Measurements from ENCODE around the gene CENPV.

CENPV gene

DNA sequence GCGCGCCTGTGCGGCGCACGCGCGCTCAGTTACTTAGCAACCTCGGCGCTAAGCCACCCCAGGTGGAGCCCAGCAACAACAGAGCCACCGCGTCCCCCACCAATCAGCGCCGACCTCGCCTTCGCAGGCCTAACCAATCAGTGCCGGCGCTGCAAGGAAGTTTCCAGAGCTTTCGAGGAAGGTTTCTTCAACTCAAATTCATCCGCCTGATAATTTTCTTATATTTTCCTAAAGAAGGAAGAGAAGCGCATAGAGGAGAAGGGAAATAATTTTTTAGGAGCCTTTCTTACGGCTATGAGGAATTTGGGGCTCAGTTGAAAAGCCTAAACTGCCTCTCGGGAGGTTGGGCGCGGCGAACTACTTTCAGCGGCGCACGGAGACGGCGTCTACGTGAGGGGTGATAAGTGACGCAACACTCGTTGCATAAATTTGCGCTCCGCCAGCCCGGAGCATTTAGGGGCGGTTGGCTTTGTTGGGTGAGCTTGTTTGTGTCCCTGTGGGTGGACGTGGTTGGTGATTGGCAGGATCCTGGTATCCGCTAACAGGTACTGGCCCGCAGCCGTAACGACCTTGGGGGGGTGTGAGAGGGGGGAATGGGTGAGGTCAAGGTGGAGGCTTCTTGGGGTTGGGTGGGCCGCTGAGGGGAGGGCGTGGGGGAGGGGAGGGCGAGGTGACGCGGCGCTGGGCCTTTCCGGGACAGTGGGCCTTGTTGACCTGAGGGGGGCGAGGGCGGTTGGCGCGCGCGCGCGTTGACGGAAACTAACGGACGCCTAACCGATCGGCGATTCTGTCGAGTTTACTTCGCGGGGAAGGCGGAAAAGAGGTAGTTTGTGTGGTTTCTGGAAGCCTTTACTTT, 27.6 kb upstream of the CENPV start, which contains the start of gene UBB:
TSS of gene UBB (plus strand) at position 452 of the 856 bp plus-strand sequence. CDS start 817 bp downstream, outside the sequence.
- H3K27me3 ChIP-seq (ENCODE audit: control insufficient read depth, insufficient read depth, low read length), result no peaks in the 10 kb centered on the region
- H3K36me3 ChIP-seq (ENCODE audit: control insufficient read depth, insufficient read depth, low read length), result peaks cover 21% of the 10 kb centered on the region
- peak within 1 kb of the TSS; percentile 99 for H3K27ac ChIP-seq (ENCODE audit: low read depth, low read length)
- H3K9ac ChIP-seq (ENCODE audit: low read length), result peak within 1 kb of the TSS; percentile 98
- H3K4me3 ChIP-seq (ENCODE audit: low read depth, low read length), result peak within 1 kb of the TSS; percentile 75
- no peaks in the 10 kb centered on the region for H3K9me3 ChIP-seq (ENCODE audit: control insufficient read depth, insufficient read depth, low read depth, low read length)
- peaks cover 4% of the 10 kb centered on the region; the same call in 1 of the 2 replicates for H3K4me1 ChIP-seq (ENCODE audit: control insufficient read depth, insufficient read depth, low read length)

DNA sequence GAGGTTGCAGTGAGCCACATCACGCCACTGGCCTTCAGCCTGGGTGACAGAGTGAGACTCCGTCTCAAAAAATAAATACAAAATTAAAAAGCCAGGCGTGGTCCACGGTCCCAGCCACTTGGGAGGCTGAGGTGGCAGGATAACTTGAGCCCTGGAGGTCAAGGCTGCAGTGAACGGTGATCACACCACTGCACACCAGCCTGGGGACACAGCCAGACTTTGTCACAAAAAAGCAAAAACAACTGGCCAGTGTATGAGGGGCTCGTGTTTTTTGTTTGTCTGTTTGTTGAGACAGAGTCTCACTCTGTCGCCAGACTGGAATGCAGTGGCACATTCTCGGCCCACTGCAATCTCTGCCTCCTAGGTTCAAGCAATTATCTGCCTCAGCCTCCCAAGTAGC, 26.4 kb upstream of the CENPV start:
- Histone ChIP-seq H3K36me3 (ENCODE audit: control insufficient read depth, insufficient read depth, low read length) (peaks cover 21% of the 10 kb centered on the region), H3K4me3 (ENCODE audit: low read depth, low read length) (no peak overlapping the region), H3K4me1 (ENCODE audit: control insufficient read depth, insufficient read depth, low read length) (peaks cover 4% of the 10 kb centered on the region; the same call in 1 of the 2 replicates), H3K27me3 (ENCODE audit: control insufficient read depth, insufficient read depth, low read length) (no peaks in the 10 kb centered on the region), H3K9me3 (ENCODE audit: control insufficient read depth, insufficient read depth, low read depth, low read length) (no peaks in the 10 kb centered on the region), H3K9ac (ENCODE audit: low read length) (no peak overlapping the region), H3K27ac (ENCODE audit: low read depth, low read length) (no peak overlapping the region)

DNA sequence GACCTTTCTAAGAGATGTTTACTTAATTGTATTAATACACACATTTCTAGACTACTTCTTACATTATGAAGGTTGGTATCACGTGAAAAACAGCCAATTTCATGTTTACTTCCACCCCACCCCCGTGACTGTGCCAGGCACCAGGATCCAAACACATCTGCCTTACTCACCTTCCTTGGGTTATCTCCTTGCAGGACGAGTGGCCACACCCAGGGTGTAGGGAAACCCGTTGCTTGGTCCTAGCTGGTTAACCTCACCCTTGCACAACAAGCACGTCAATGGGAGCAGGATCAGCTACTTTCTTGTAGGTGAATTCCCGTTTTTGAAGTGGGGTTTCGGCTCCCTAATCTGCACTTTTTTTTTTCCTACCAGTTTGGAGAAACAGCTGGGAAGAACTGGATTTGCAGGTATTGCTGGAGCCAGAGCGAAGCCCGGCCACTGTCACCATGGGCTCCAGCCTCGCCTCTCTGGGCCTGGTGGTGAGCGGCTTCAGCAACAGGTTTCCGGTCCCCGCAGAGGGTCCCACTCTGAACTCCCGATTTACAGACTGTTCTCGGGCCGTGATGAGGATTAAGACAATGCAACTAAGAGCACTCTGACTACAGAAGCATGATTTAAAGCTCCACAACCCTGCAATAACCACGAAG, 25.5 kb upstream of the CENPV start:
- peaks cover 4% of the 10 kb centered on the region; the same call in 1 of the 2 replicates for H3K4me1 ChIP-seq (ENCODE audit: control insufficient read depth, insufficient read depth, low read length)
- no peak overlapping the region for H3K9ac ChIP-seq (ENCODE audit: low read length)
- H3K27me3 ChIP-seq (ENCODE audit: control insufficient read depth, insufficient read depth, low read length), result no peaks in the 10 kb centered on the region
- H3K4me3 ChIP-seq (ENCODE audit: low read depth, low read length), result no peak overlapping the region
- H3K9me3 ChIP-seq (ENCODE audit: control insufficient read depth, insufficient read depth, low read depth, low read length), result no peaks in the 10 kb centered on the region
- H3K27ac ChIP-seq (ENCODE audit: low read depth, low read length), result no peak overlapping the region
- peaks cover 21% of the 10 kb centered on the region for H3K36me3 ChIP-seq (ENCODE audit: control insufficient read depth, insufficient read depth, low read length)

- H3K9ac ChIP-seq (ENCODE audit: low read length), result no peak overlapping the region
- H3K4me1 ChIP-seq (ENCODE audit: control insufficient read depth, insufficient read depth, low read length), result peaks cover 4% of the 10 kb centered on the region; the same call in 1 of the 2 replicates
- no peak overlapping the region for H3K27ac ChIP-seq (ENCODE audit: low read depth, low read length)
These were observed 24.7 kb upstream of the CENPV start for GRCh38 chr17:16377941-16378341.

DNA sequence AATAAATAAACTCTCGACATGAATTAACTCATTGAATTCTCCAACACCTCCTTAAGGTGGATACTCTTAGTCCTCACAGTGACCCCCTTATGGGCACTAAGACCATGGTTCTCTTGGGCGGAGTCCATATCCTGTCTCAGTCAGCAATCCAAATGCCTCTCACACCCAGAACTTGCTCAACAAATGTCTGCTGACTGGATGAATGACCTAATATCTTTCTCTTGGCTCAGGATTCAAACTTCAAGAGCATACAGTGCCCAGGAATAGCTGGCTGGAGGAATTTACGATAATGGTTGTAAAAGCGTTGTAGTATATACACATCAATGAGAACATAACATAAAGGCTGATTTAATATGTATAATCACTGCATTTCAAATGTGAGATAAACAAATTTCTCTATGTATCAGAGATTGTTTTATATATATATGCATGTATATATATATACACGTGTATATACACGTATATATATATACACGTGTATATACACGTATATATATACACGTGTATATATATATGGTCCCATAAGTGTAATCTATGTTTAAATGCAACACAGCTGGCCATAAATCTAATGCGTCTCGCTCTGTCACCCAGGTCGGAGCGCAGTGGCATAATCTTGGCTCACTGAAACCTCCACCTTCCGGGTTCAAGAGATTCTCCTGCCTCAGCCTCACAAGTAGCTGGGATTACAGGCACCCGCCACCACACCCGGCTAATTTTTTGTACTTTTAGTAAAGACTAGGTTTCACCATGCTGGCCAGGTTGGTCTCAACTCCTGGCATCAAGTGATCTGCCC, 21.1 kb upstream of the CENPV start:
- Histone ChIP-seq H3K9ac (ENCODE audit: low read length) (no peak overlapping the region), H3K27me3 (ENCODE audit: control insufficient read depth, insufficient read depth, low read length) (no peaks in the 10 kb centered on the region), H3K27ac (ENCODE audit: low read depth, low read length) (no peak overlapping the region), H3K4me1 (ENCODE audit: control insufficient read depth, insufficient read depth, low read length) (peaks cover 4% of the 10 kb centered on the region; the same call in 1 of the 2 replicates), H3K36me3 (ENCODE audit: control insufficient read depth, insufficient read depth, low read length) (no peaks in the 10 kb centered on the region), H3K9me3 (ENCODE audit: control insufficient read depth, insufficient read depth, low read depth, low read length) (no peaks in the 10 kb centered on the region), H3K4me3 (ENCODE audit: low read depth, low read length) (no peak overlapping the region)

More at GRCh38 chr17:16377941-16378341, 24.7 kb upstream of the CENPV start:
- peaks cover 15% of the 10 kb centered on the region for H3K36me3 ChIP-seq (ENCODE audit: control insufficient read depth, insufficient read depth, low read length)
- no peaks in the 10 kb centered on the region for H3K9me3 ChIP-seq (ENCODE audit: control insufficient read depth, insufficient read depth, low read depth, low read length)
- no peak overlapping the region for H3K4me3 ChIP-seq (ENCODE audit: low read depth, low read length)
- H3K27me3 ChIP-seq (ENCODE audit: control insufficient read depth, insufficient read depth, low read length), result no peaks in the 10 kb centered on the region

DNA sequence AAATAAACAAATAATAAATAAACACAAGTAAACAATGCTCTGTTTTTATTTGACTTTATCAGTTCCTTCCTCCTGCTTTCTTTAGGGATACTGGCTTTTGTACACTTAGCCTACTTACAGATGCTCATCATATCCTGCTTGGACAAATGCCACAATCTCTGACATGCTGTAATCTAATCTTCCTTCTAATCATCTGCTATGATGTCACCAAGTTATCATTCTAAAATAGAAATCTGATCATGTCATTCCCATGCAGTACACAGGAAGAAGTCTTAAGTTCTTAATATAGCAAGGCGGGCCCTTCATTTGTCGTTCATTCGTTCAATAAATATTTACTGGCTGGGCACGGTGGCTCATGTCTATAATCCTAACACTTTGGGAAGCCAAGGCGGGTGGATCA, 18.5 kb upstream of the CENPV start:
- no peaks in the 10 kb centered on the region for H3K9me3 ChIP-seq (ENCODE audit: control insufficient read depth, insufficient read depth, low read depth, low read length)

GRCh38 chr17:16364625-16365024, 11.4 kb upstream of the CENPV start:
- Histone ChIP-seq H3K27me3 (ENCODE audit: control insufficient read depth, insufficient read depth, low read length) (no peaks in the 10 kb centered on the region), H3K9ac (ENCODE audit: low read length) (no peak overlapping the region), H3K9me3 (ENCODE audit: control insufficient read depth, insufficient read depth, low read depth, low read length) (no peaks in the 10 kb centered on the region), H3K4me3 (ENCODE audit: low read depth, low read length) (no peak overlapping the region), H3K27ac (ENCODE audit: low read depth, low read length) (no peak overlapping the region), H3K36me3 (ENCODE audit: control insufficient read depth, insufficient read depth, low read length) (no peaks in the 10 kb centered on the region), H3K4me1 (ENCODE audit: control insufficient read depth, insufficient read depth, low read length) (no peaks in the 10 kb centered on the region)

More for the DNA sequence above, 18.5 kb upstream of the CENPV start:
- Histone ChIP-seq H3K36me3 (ENCODE audit: control insufficient read depth, insufficient read depth, low read length) (no peaks in the 10 kb centered on the region), H3K4me1 (ENCODE audit: control insufficient read depth, insufficient read depth, low read length) (no peaks in the 10 kb centered on the region), H3K4me3 (ENCODE audit: low read depth, low read length) (no peak overlapping the region), H3K27me3 (ENCODE audit: control insufficient read depth, insufficient read depth, low read length) (no peaks in the 10 kb centered on the region), H3K9ac (ENCODE audit: low read length) (no peak overlapping the region), H3K27ac (ENCODE audit: low read depth, low read length) (no peak overlapping the region)

- Histone ChIP-seq H3K9me3 (ENCODE audit: control insufficient read depth, insufficient read depth, low read depth, low read length) (no peaks in the 10 kb centered on the region), H3K4me3 (ENCODE audit: low read depth, low read length) (no peak overlapping the region), H3K4me1 (ENCODE audit: control insufficient read depth, insufficient read depth, low read length) (no peaks in the 10 kb centered on the region), H3K36me3 (ENCODE audit: control insufficient read depth, insufficient read depth, low read length) (no peaks in the 10 kb centered on the region), H3K9ac (ENCODE audit: low read length) (no peak overlapping the region), H3K27me3 (ENCODE audit: control insufficient read depth, insufficient read depth, low read length) (no peaks in the 10 kb centered on the region), H3K27ac (ENCODE audit: low read depth, low read length) (no peak overlapping the region)
These were observed 10.7 kb upstream of the CENPV start for GRCh38 chr17:16363749-16364536.

DNA sequence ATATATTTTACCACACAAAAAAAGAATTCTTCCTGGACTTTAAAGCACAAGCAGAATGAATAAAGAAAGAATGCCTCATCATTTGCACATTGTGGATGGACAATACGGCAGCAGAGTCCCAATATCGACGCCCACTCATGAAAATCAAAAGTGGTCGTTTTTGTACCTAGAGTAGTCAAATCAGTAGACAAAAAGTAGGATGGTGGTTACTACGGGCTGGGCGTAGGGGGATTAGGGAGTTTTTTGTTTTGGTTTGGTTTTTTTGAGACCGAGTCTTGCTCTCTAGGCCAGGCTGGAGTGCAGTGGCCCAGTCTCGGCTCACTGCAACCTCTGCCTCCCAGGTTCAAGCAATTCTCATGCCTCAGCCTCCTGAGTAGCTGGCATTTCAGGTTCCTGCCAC, 8.6 kb upstream of the CENPV start:
- no peak overlapping the region for H3K4me3 ChIP-seq (ENCODE audit: low read depth, low read length)
- no peak overlapping the region for H3K27ac ChIP-seq (ENCODE audit: low read depth, low read length)
- no peaks in the 10 kb centered on the region for H3K36me3 ChIP-seq (ENCODE audit: control insufficient read depth, insufficient read depth, low read length)
- no peak overlapping the region for H3K9ac ChIP-seq (ENCODE audit: low read length)
- no peaks in the 10 kb centered on the region for H3K4me1 ChIP-seq (ENCODE audit: control insufficient read depth, insufficient read depth, low read length)
- H3K9me3 ChIP-seq (ENCODE audit: control insufficient read depth, insufficient read depth, low read depth, low read length), result no peaks in the 10 kb centered on the region
- H3K27me3 ChIP-seq (ENCODE audit: control insufficient read depth, insufficient read depth, low read length), result no peaks in the 10 kb centered on the region

DNA sequence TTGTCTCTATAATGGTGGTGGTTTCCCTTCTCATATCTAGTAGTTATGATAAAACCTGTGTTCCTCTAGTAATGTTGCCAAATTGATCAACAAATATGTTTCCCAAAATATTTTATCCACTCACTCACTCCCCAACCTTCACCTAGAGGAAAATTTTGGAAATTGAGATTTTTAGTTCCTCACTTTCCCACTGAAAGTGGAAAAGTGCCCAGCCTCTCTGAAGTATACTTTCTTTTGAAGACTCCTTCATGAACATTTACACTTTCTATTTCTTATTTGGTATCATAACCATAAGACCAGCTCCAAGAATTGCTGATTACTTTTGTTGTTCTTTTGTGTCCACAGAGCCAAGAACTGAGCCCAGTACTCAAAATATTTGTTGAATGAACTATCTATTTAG, 5.1 kb upstream of the CENPV start:
- H3K9me3 ChIP-seq (ENCODE audit: control insufficient read depth, insufficient read depth, low read depth, low read length), result no peaks in the 10 kb centered on the region
- H3K9ac ChIP-seq (ENCODE audit: low read length), result no peak overlapping the region
- H3K27ac ChIP-seq (ENCODE audit: low read depth, low read length), result no peak overlapping the region
- no peaks in the 10 kb centered on the region for H3K36me3 ChIP-seq (ENCODE audit: control insufficient read depth, insufficient read depth, low read length)
- 0 out of 2 replicates have a peak, but pooled peaks cover 3% of the 10 kb centered on the region for H3K4me1 ChIP-seq (ENCODE audit: control insufficient read depth, insufficient read depth, low read length)
- H3K27me3 ChIP-seq (ENCODE audit: control insufficient read depth, insufficient read depth, low read length), result no peaks in the 10 kb centered on the region
- no peak overlapping the region for H3K4me3 ChIP-seq (ENCODE audit: low read depth, low read length)
